Keratinocyte (primary cell): ENCODE results near the gene FRAS1. TPM values are rescaled to one million over a fixed set of nuclear protein-coding genes. Genes with fewer than 3 reads are reported as not detected.

ENCODE experiments used
- DNase-seq: peaks from one replicate; pipeline ENCODE4 v3.0.0-alpha.2; 2011; ENCODE audit warnings: low read depth, missing footprints, low spot score
- FAIRE-seq: peaks from 2 replicates; lab custom pipeline; 2011; peaks lifted over from hg19 to GRCh38; lab: Jason Lieb, UNC
- H2AFZ ChIP-seq: 2 replicates; pipeline ENCODE4 v1.6.0; 2012; ENCODE audit warnings: low read length, control low read depth, inconsistent platforms; ENCODE audit not compliant: control insufficient read depth
- H3K27ac ChIP-seq: 2 replicates; pipeline ENCODE4 v1.5.1; 2011; ENCODE audit warnings: low read length; ENCODE audit not compliant: control insufficient read depth, insufficient read depth
- H3K27me3 ChIP-seq: 3 replicates; pipeline ENCODE4 v1.6.0; 2011; ENCODE audit warnings: low read length; ENCODE audit not compliant: control insufficient read depth, insufficient read depth; ENCODE audit errors: extremely low read depth
- H3K36me3 ChIP-seq, 2 experiments: 2 replicates in 1 of 2; 3 replicates in 1 of 2; pipeline ENCODE4 v1.5.1; 2011; ENCODE audit warnings: low read length in 2 of 2, mild to moderate bottlenecking in 1 of 2; ENCODE audit not compliant: control insufficient read depth in 2 of 2, insufficient read depth in 2 of 2; ENCODE audit errors: extremely low read depth in 1 of 2
- H3K4me1 ChIP-seq: 3 replicates; pipeline ENCODE4 v1.5.1; 2011; ENCODE audit warnings: low read length; ENCODE audit not compliant: control insufficient read depth, insufficient read depth; ENCODE audit errors: extremely low read depth
- H3K4me2 ChIP-seq: 3 replicates; pipeline ENCODE4 v1.6.0; 2011; ENCODE audit warnings: low read depth, low read length; ENCODE audit not compliant: control insufficient read depth, insufficient read depth; ENCODE audit errors: extremely low read depth
- H3K4me3 ChIP-seq, 3 experiments: fragments of 200-600 bp in 1 of 3; sonication (generic) in 1 of 3; 2 replicates in 2 of 3; 3 replicates in 1 of 3; pipeline ENCODE4 v1.5.1; 2011 to 2016; ENCODE audit warnings: low read length in 3 of 3, mild to moderate bottlenecking in 3 of 3, control low read depth in 2 of 3, inconsistent platforms in 1 of 3, low read depth in 1 of 3, mixed read lengths in 1 of 3, mixed run types in 1 of 3, moderate library complexity in 1 of 3; ENCODE audit not compliant: control insufficient read depth in 2 of 3, insufficient read depth in 2 of 3; ENCODE audit errors: extremely low read depth in 1 of 3
- H3K79me2 ChIP-seq: 2 replicates; pipeline ENCODE4 v1.6.0; 2012; ENCODE audit warnings: low read length; ENCODE audit not compliant: control insufficient read depth, insufficient read depth
- H3K9ac ChIP-seq: 3 replicates; pipeline ENCODE4 v1.6.0; 2011; ENCODE audit warnings: low read length; ENCODE audit not compliant: control insufficient read depth, insufficient read depth; ENCODE audit errors: extremely low read depth
- H3K9me1 ChIP-seq: 3 replicates; pipeline ENCODE4 v1.6.0; 2011; ENCODE audit warnings: low read length; ENCODE audit not compliant: control insufficient read depth, insufficient read depth; ENCODE audit errors: extremely low read depth
- H3K9me3 ChIP-seq: 2 replicates; pipeline ENCODE4 v1.5.1; 2012; ENCODE audit warnings: low read depth, low read length; ENCODE audit not compliant: control insufficient read depth
- H4K20me1 ChIP-seq: 3 replicates; pipeline ENCODE4 v1.6.0; 2011; ENCODE audit warnings: low read length; ENCODE audit not compliant: control insufficient read depth, insufficient read depth; ENCODE audit errors: extremely low read depth
- EZH2 ChIP-seq: IDR thresholded peaks from one replicate; pipeline ENCODE4 v1.6.1; 2012; ENCODE audit warnings: inconsistent platforms, mild to moderate bottlenecking, low read length, moderate library complexity
- dilution Hi-C: fragments of 300-500 bp; cut with MboI; formaldehyde crosslinking; loops from one replicate; pipeline ENCODE4 v1.7.0; 2020; ENCODE audit warnings: low sequenced_read_pairs; ENCODE audit not compliant: extremely low pct_ligation_motif_present
- polyA plus RNA-seq, 5 experiments: library from polyadenylated mRNA; depleted of rRNA in 3 of 5; stranded (reverse) in 3 of 5; stranded (forward) in 1 of 5; unstranded in 1 of 5; fragments of >200 nt; gene quantifications; 1 replicate in 1 of 5; 2 replicates in 3 of 5; 3 replicates in 1 of 5; pipeline versions ENCODE4 v1.2.1 to v1.2.3, GENCODE V29; 2011 to 2012; ENCODE audit warnings: missing spikeins in 2 of 5, low read depth in 1 of 5, low replicate concordance in 1 of 5
- TF ChIP-seq, protein P1 (sequence below), 3 experiments: IDR thresholded peaks in 1 of 3; conservative IDR thresholded peaks in 1 of 3; optimal IDR thresholded peaks in 1 of 3; 2 replicates in 2 of 3; 3 replicates in 1 of 3; pipeline versions ENCODE3 to v1.5.1; 2011; ENCODE audit warnings: low read length in 3 of 3, mild to moderate bottlenecking in 3 of 3, moderate library complexity in 2 of 3, control low read depth in 1 of 3, inconsistent platforms in 1 of 3; ENCODE audit not compliant: insufficient read depth in 2 of 3; ENCODE audit errors: extremely low read depth in 1 of 3

The FRAS1 gene
- polyA plus RNA-seq, 1 donor (not counting 4 experiments of a cell fraction or from before 2014, with no cell fraction given), result 3.5 TPM

DNA sequence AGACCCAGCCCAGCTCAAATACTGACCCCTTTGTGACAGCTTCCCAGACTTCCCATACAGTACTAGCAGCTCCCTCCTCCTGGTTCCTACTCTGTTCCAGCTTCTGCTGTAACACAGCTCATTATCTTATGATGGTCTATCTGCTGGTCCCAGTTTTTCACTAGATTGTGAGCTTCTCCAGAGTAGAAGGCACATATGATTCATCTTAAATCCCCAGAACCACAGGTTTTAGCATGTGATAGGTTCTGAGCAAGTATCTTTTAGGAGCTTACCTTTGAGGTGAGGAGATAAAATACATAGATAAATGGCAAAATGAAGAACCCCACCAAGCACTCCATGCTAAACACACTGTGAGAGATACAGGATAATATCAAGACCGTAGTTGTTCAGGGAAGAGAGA is 466.9 kb downstream of the FRAS1 start:
- Histone ChIP-seq H3K9me1 (no peaks in the 10 kb centered on the region), H3K9me3 (no peaks in the 10 kb centered on the region), H3K27ac (no peak overlapping the region), H3K4me3 (no peak overlapping the region), H3K4me2 (no peak overlapping the region), H3K9ac (no peak overlapping the region), H2AFZ (no peak overlapping the region), H3K27me3 (no peaks in the 10 kb centered on the region), H4K20me1 (no peaks in the 10 kb centered on the region), H3K79me2 (no peaks in the 10 kb centered on the region), H3K4me1 (peaks cover 6% of the 10 kb centered on the region), H3K36me3 (peaks cover 0 to 1% of the 10 kb centered on the region in 2 experiments)
- dilution Hi-C loops, result no loop called here
- DNase-seq (no peak), FAIRE-seq (no peak)
- TF ChIP-seq, protein P1, sequence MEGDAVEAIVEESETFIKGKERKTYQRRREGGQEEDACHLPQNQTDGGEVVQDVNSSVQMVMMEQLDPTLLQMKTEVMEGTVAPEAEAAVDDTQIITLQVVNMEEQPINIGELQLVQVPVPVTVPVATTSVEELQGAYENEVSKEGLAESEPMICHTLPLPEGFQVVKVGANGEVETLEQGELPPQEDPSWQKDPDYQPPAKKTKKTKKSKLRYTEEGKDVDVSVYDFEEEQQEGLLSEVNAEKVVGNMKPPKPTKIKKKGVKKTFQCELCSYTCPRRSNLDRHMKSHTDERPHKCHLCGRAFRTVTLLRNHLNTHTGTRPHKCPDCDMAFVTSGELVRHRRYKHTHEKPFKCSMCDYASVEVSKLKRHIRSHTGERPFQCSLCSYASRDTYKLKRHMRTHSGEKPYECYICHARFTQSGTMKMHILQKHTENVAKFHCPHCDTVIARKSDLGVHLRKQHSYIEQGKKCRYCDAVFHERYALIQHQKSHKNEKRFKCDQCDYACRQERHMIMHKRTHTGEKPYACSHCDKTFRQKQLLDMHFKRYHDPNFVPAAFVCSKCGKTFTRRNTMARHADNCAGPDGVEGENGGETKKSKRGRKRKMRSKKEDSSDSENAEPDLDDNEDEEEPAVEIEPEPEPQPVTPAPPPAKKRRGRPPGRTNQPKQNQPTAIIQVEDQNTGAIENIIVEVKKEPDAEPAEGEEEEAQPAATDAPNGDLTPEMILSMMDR (optimal IDR thresholded peaks at IDR 0.05 in 1 of 3, IDR thresholded peaks at IDR 0.05 in 1 of 3, conservative IDR thresholded peaks at IDR 0.05 in 1 of 3; ENCODE audit: extremely low read depth in 1 of 3, insufficient read depth in 2 of 3, low read length in 3 of 3), result no peak
- TF ChIP-seq EZH2, result no peak

DNA sequence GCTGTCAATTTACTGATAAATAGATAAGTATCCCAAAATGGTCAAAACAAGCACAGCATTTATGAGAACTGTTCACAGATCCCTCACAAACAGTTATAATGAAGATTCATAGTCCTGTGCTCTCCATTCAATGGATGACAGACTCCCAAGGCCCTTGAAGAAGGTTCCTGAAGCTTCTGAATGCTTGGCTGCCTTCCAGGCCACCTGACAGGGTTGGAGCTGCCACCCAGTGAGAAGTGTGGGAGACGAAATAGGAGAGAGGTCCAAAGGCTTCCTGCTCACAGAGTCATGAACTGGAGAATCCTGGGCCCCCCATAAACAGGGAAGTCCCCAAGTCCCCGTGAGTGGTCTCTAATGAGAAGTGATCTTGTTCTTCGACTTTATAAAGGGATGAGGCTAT is 468.4 kb downstream of the FRAS1 start:
- FAIRE-seq, result no peak

More for the DNA sequence above, 468.4 kb downstream of the FRAS1 start:
- no peak overlapping the region for H3K4me3 ChIP-seq
- peaks cover 18% of the 10 kb centered on the region for H3K4me1 ChIP-seq
- no peak overlapping the region for H2AFZ ChIP-seq
- no peak overlapping the region for H3K27ac ChIP-seq
- no peak for TF ChIP-seq EZH2
- TF ChIP-seq, protein P1 (optimal IDR thresholded peaks at IDR 0.05 in 1 of 3, IDR thresholded peaks at IDR 0.05 in 1 of 3, conservative IDR thresholded peaks at IDR 0.05 in 1 of 3; ENCODE audit: extremely low read depth in 1 of 3, insufficient read depth in 2 of 3, low read length in 3 of 3), result no peak
- H3K9ac ChIP-seq, result no peak overlapping the region
- no peaks in the 10 kb centered on the region for H3K9me1 ChIP-seq
- no peak overlapping the region for H3K4me2 ChIP-seq
- no peaks in the 10 kb centered on the region for H3K79me2 ChIP-seq
- no peak for DNase-seq
- no peaks in the 10 kb centered on the region for H3K27me3 ChIP-seq
- H3K9me3 ChIP-seq, result no peaks in the 10 kb centered on the region
- no peaks in the 10 kb centered on the region for H4K20me1 ChIP-seq
- dilution Hi-C loops, result no loop called here
- H3K36me3 ChIP-seq, result no peaks in the 10 kb centered on the region
